Activated T-cell treated with anti-CD3 and anti-CD28 coated beads, Interleukin-2, amount 50 U/mL, for 72 hours (primary cell): ENCODE results near the gene BANF2. TPM values are rescaled to one million over a fixed set of nuclear protein-coding genes. Genes with fewer than 3 reads are reported as not detected.
"Not testable (repeated sequence)": the region's sequence is repeated elsewhere in the genome, so short reads cannot be mapped to it uniquely, and the experiment has no call there.

ENCODE experiments used
- ATAC-seq, 2 donors: fragments of 150-1000 bp; cut with Tn5 transposase; replicated peaks in 1 of 2; 2 replicates each; pipeline ENCODE4 v1.10.0; 2021; ENCODE audit warnings: moderate library complexity in 2 of 2, mild to moderate bottlenecking in 1 of 2
- DNase-seq, 2 donors: peaks; one replicate each; pipeline ENCODE4 v3.0.0; 2021 to 2022; ENCODE audit warnings: mixed read lengths in 1 of 2
- H3K27ac Mint-ChIP-seq: one replicate; pipeline ENCODE4 v1.8.0; 2022; ENCODE audit warnings: mild to moderate bottlenecking, moderate library complexity, mixed read lengths
- H3K27me3 Mint-ChIP-seq: one replicate; pipeline ENCODE4 v1.8.0; 2022; ENCODE audit warnings: low read depth, mixed read lengths
- H3K36me3 Mint-ChIP-seq, 2 donors: one replicate each; pipeline ENCODE4 v1.8.0; 2022; ENCODE audit warnings: mixed read lengths in 2 of 2, mild to moderate bottlenecking in 1 of 2; ENCODE audit not compliant: insufficient read depth in 2 of 2
- H3K4me1 Mint-ChIP-seq: one replicate; pipeline ENCODE4 v1.8.0; 2022; ENCODE audit warnings: low read depth, mixed read lengths
- H3K4me3 Mint-ChIP-seq, 2 donors: one replicate each; pipeline ENCODE4 v1.8.0; 2022; ENCODE audit warnings: mild to moderate bottlenecking in 2 of 2, mixed read lengths in 2 of 2, moderate library complexity in 2 of 2
- H3K9me3 Mint-ChIP-seq, 2 donors: one replicate each; pipeline ENCODE4 v1.8.0; 2022; ENCODE audit warnings: mixed read lengths in 2 of 2
- total RNA-seq, 2 donors: library from RNA; stranded (reverse); gene quantifications; one replicate each; pipeline ENCODE4 v1.2.3, GENCODE V29; 2022

Gene BANF2
- total RNA-seq, 2 donors from 2014 or later: not detected

GRCh38 chr20:17694767-17695166 is 5.0 kb upstream of the BANF2 start:
- Mint-ChIP-seq H3K27ac (no peak overlapping the region), H3K4me3 (no peak overlapping the region), H3K4me1 (no peaks in the 10 kb centered on the region), H3K36me3 (no peaks in the 10 kb centered on the region), H3K9me3 (peaks cover 0 to 1% of the 10 kb centered on the region in 2 donors), H3K27me3 (peaks cover 29% of the 10 kb centered on the region)
- DNase-seq: no peak
- ATAC-seq: no peak

- H3K27me3 Mint-ChIP-seq: peaks cover 23% of the 10 kb centered on the region
- no peak for DNase-seq
- H3K4me1 Mint-ChIP-seq: no peaks in the 10 kb centered on the region
- no peak overlapping the region for H3K4me3 Mint-ChIP-seq
- H3K36me3 Mint-ChIP-seq: no peaks in the 10 kb centered on the region
- no peak overlapping the region for H3K27ac Mint-ChIP-seq
- ATAC-seq: no peak
- H3K9me3 Mint-ChIP-seq: peaks cover 0 to 1% of the 10 kb centered on the region in 2 donors
These were observed 3.5 kb upstream of the BANF2 start for GRCh38 chr20:17696287-17696686.

DNA sequence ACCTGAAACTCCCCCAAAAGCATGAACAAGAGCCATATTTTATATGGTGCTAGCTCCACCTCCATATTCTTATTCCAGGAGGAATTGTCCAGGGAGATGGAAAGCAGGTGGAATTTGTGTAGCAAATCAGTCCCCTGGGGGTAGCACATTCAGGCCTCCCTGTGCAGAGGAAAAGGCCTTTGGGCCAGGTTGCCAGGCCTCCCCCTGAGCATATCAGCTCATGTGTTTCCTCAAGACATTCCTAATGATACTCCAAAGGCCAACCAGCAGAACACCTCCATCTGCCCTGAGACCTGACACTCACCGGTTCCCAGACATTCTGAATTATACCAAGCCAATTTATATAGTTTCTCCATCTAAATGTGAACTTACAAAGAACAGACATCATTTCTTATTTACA is 2.6 kb upstream of the BANF2 start:
- H3K4me3 Mint-ChIP-seq: no peak overlapping the region
- H3K27me3 Mint-ChIP-seq: peaks cover 14% of the 10 kb centered on the region
- H3K27ac Mint-ChIP-seq: no peak overlapping the region
- ATAC-seq (no peak), DNase-seq (no peak)
- H3K36me3 Mint-ChIP-seq: no peaks in the 10 kb centered on the region
- H3K9me3 Mint-ChIP-seq: peaks cover 0 to 1% of the 10 kb centered on the region in 2 donors
- H3K4me1 Mint-ChIP-seq: no peaks in the 10 kb centered on the region

- DNase-seq (no peak), ATAC-seq (no peak)
- H3K9me3 Mint-ChIP-seq: peaks cover 0 to 1% of the 10 kb centered on the region in 2 donors
- no peak overlapping the region for H3K27ac Mint-ChIP-seq
- H3K36me3 Mint-ChIP-seq: no peaks in the 10 kb centered on the region
- H3K4me3 Mint-ChIP-seq: no peak overlapping the region
- H3K4me1 Mint-ChIP-seq: no peaks in the 10 kb centered on the region
- peaks cover 9% of the 10 kb centered on the region for H3K27me3 Mint-ChIP-seq
These were observed 1.4 kb upstream of the BANF2 start for GRCh38 chr20:17698384-17698783.

GRCh38 chr20:17700637-17701036 is 871 bp downstream of the BANF2 start:
- no peak for DNase-seq
- no peak overlapping the region for H3K4me3 Mint-ChIP-seq
- H3K4me1 Mint-ChIP-seq: no peaks in the 10 kb centered on the region
- no peak overlapping the region for H3K27ac Mint-ChIP-seq
- no peaks in the 10 kb centered on the region for H3K27me3 Mint-ChIP-seq
- ATAC-seq: no peak
- H3K9me3 Mint-ChIP-seq: peaks cover 0 to 1% of the 10 kb centered on the region in 2 donors
- no peaks in the 10 kb centered on the region for H3K36me3 Mint-ChIP-seq

DNA sequence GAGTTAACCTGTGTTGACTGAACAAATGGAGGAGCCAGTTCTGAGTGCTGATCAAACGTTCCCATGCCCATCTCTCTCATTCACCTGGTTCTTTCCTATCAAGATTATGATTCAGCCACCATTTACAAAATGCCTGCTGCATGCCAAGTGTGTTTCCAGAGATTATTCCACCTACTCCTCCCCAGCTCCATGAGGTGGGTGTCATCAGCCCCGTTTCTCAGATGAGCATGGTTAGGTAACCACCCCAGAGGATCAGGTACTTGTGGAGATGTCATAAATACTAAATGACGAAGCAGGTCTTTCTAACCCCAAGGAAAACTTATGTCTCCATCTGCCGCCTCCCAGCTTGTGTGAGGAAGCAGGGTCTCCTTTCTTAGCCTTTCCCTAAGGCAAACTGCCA is 2.1 kb downstream of the BANF2 start:
- no peak overlapping the region for H3K27ac Mint-ChIP-seq
- no peaks in the 10 kb centered on the region for H3K36me3 Mint-ChIP-seq
- no peaks in the 10 kb centered on the region for H3K27me3 Mint-ChIP-seq
- H3K4me1 Mint-ChIP-seq: no peaks in the 10 kb centered on the region
- DNase-seq (no peak), ATAC-seq (no peak)
- no peaks in the 10 kb centered on the region for H3K9me3 Mint-ChIP-seq
- H3K4me3 Mint-ChIP-seq: no peak overlapping the region

DNA sequence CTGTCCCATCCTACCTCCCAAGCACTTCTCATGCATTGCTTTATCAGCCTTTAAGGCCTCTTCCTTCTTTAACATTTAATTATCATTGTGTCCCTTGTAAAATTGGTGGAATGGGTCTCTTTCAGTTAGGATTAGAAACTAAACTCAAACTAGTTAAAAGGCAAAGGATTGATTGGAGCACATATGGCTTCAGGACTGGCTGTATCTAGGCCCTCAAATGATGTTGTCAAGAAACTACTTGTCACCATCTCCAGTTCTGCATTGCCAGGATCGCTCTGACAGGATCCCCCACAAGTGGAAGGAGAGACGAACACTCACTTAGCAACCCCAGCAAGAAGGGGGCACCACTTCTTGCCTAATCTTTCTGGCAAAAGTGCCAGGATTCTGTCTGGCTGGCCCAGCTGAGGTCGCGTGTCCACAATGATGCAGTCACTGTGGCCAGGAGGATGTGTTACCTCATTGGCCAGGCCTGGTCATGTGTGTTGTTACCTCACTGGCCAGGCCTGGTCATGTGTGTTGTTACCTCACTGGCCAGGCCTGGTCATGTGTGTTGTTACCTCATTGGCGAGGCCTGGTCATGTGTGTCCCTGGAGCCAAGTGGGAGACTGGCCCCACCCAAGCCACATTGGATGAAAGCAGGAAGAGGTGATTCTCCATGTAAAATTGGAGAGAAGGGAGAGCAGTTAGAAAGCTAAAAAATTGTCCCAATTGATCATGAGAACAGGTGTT is 5.0 kb downstream of the BANF2 start:
- Mint-ChIP-seq H3K27ac (no peak overlapping the region), H3K27me3 (no peaks in the 10 kb centered on the region), H3K36me3 (no peaks in the 10 kb centered on the region), H3K4me3 (no peak overlapping the region), H3K9me3 (no peaks in the 10 kb centered on the region), H3K4me1 (no peaks in the 10 kb centered on the region)
- DNase-seq: no peak
- no peak for ATAC-seq

DNA sequence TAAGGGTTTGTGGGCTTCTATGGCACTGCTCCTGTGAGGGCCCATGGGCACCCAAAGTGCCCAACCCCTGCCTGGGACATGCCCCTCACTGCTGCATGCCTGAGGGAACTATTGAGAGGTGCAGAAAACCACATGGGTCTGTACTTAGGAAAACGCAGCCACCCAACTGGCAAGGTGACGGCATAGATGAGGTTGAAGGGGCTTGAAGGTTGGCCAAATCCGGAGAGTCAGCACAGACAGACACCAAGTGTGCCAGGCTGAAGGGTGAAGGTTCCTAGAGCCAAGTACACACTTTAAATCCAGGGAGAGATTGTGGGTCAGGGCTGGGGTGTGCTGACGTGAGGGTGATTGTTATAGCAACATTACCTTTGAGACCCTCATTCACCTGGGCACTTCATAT is 6.2 kb downstream of the BANF2 start:
- no peaks in the 10 kb centered on the region for H3K36me3 Mint-ChIP-seq
- no peaks in the 10 kb centered on the region for H3K4me1 Mint-ChIP-seq
- DNase-seq: no peak
- H3K4me3 Mint-ChIP-seq: no peak overlapping the region
- ATAC-seq: no peak
- no peaks in the 10 kb centered on the region for H3K9me3 Mint-ChIP-seq
- no peak overlapping the region for H3K27ac Mint-ChIP-seq
- H3K27me3 Mint-ChIP-seq: no peaks in the 10 kb centered on the region

- Mint-ChIP-seq H3K27ac (no peak overlapping the region), H3K36me3 (no peaks in the 10 kb centered on the region), H3K4me1 (no peaks in the 10 kb centered on the region), H3K9me3 (no peaks in the 10 kb centered on the region), H3K27me3 (no peaks in the 10 kb centered on the region), H3K4me3 (no peak overlapping the region)
- ATAC-seq (no peak), DNase-seq (no peak)
These were observed 6.9 kb downstream of the BANF2 start for GRCh38 chr20:17706632-17707031.

DNA sequence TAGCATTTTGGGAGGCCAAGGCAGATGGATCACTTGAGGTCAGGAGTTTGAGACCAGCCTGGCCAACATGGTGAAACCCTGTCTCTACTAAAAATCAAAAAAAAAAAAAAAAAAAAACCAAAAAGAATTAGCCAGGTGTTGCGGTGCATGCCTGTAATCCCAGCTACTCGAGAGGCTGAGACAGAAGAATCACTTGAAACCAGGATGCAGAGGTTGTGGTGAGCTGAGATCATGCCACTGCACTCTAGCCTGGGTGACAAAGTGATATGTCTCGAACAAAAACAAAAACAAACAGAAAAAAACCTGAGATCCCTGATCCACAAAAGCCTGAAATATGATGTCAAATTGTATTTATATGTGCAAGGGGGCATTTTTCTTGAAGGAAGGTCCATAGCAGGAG is 8.2 kb downstream of the BANF2 start:
- not testable (repeated sequence) for H3K36me3 Mint-ChIP-seq, H3K27me3 Mint-ChIP-seq, DNase-seq, H3K27ac Mint-ChIP-seq, H3K9me3 Mint-ChIP-seq, H3K4me3 Mint-ChIP-seq, H3K4me1 Mint-ChIP-seq, ATAC-seq

DNA sequence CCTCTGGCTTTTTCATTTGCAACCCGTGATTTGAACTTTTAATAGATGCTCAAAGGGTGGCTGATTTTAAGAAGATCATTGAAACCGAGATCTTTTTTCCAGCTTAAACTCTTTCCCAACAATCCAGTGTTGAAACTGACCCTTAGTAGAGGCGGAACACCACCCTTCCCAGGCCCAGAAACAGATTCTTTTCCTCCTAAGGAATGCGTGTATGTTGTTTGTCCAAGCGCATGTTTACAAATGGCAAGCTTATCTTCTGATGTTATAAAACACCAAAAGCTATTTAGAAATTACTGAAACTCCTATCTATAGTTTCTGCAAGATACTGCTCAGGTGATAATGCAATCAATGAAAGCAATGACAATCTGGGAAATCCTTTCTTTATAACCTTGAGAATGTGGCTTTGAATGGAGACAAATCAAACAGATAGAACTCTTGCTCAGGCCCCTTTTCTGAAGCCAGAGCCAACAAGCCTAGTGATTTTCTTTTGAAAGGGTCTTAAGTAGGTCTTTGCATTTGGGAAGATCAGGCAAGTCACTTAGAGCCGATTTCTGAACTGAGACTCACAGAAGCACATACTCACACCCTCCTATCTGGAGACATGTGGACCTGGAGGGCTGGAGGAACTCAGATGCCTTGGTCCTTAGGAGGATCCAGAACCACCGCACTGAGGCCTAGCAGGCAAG is 9.1 kb downstream of the BANF2 start:
- H3K9me3 Mint-ChIP-seq: no peaks in the 10 kb centered on the region
- DNase-seq (no peak), ATAC-seq (no peak)
- no peak overlapping the region for H3K4me3 Mint-ChIP-seq
- H3K4me1 Mint-ChIP-seq: no peaks in the 10 kb centered on the region
- H3K27ac Mint-ChIP-seq: peak overlapping the region; percentile 58
- H3K27me3 Mint-ChIP-seq: no peaks in the 10 kb centered on the region
- H3K36me3 Mint-ChIP-seq: no peaks in the 10 kb centered on the region

GRCh38 chr20:17709361-17710293 is 9.9 kb downstream of the BANF2 start:
- Mint-ChIP-seq H3K36me3 (no peaks in the 10 kb centered on the region), H3K4me1 (no peaks in the 10 kb centered on the region), H3K27ac (no peak overlapping the region), H3K27me3 (no peaks in the 10 kb centered on the region), H3K9me3 (no peaks in the 10 kb centered on the region), H3K4me3 (no peak overlapping the region)
- no peak for DNase-seq
- ATAC-seq: no peak
